GM21381 (cell line): ENCODE data around the gene KRT28.
"Not testable (repeated sequence)": the region's sequence is repeated elsewhere in the genome, so short reads cannot be mapped to it uniquely, and the experiment has no call there.

Source experiments
- ATAC-seq: cut with Tn5 transposase; IDR thresholded peaks from one replicate; pipeline ENCODE4 v1.9.1; 2021; ENCODE audit warnings: mild to moderate bottlenecking, moderate library complexity; ENCODE audit not compliant: unreplicated experiment

The KRT28 gene

DNA sequence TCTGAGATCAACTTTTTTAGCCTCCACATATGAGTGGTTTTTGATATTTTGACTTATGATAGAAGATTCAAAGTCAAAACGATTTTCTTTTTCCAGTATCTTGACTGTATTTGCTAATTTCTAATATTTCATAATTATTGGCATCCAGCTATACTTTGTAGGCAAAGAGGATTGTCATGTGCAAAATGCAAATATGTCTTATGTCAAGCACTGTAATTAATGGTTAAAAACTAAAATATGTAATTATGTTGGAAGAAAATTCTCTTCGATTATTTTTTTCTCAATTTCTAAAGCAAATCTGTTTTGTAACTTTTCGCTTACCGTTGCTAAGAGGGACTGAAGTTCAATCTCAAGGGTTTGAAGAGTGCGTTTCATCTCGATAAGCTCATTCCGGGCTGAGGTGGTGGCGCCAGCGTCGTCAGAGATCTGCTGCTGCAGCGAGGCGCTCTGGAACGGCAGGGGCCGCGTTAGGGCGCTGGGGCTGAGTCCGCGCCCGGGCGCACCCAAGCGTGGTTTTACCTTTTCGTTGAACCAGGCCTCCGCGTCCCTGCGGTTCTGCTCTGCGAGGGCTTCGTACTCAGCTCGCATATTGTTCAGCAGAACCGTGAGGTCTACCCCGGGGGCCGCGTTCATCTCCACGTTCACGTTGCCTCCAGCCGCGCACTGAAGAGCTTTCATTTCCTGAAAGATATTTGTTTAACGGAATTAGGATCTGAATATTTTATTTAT, 20.4 kb downstream of the KRT28 start:
- no peak for ATAC-seq

- no peak for ATAC-seq
Measured at GRCh38 chr17:40778461-40778860, 21.3 kb downstream of the KRT28 start.

DNA sequence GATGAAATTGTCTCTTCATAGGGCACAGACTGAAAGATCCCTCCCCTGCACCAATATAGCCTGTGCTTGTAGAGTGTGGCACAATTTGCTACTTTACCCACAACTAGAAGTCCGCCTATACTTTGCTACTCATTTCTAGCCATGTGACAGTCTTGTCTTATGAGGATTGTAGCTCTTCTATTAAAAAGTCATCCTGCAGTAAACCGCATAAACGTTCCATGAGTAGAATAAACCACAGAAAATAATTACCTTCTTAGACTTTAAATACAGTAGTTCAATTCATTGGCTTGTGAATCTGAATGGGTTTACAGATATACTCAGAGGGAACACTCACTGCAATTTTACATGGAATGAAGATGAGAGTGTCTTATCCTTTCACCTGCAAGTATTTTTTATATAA, 21.8 kb downstream of the KRT28 start:
- no peak for ATAC-seq

DNA sequence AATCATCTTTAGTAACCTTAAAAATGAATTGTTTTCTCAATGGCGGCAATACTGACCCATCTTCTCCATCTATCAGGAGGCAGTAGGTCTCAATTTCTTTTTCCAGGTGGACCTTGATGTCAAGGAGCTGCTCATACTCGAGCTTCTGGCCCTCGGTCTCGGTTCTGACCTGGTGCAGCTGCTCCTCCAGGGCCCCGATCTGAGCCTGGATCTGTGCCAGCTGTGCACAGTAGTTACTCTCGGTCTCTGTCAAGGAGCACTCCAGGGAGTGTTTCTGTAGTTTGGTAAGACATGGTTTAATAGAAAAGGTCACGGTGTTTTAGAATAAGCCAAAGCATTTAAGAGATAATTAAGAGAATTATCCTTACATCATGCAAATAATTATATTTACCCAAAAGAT, 22.3 kb downstream of the KRT28 start:
- no peak for ATAC-seq

GRCh38 chr17:40775945-40776344, 23.8 kb downstream of the KRT28 start:
- no peak for ATAC-seq

DNA sequence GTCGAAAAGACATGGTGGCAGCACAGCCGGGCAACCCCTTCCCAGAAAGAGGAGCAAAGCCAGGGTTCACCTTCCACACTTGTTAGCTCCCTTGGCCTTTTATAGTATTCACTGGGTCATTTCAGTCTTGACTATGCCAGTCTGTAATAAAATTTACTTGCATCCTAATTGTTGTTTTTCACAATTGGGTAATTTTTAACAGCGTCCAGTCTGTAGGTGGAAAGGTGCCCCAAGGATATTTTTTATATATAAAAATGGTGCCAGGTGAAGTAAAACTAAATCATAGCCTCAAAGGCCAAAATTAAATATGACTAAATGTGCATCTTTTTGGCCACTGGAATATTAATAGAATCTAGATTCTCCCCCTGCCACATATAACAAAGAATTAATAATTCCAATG, 27.7 kb downstream of the KRT28 start, which contains the start of gene KRT26:
Gene KRT26, minus strand, starts transcription at position 101 of the 400 bp plus-strand sequence. Its CDS starts 88 bp downstream, at position 13.
- no peak for ATAC-seq

GRCh38 chr17:40765657-40766056, 34.1 kb downstream of the KRT28 start:
- ATAC-seq = no peak

DNA sequence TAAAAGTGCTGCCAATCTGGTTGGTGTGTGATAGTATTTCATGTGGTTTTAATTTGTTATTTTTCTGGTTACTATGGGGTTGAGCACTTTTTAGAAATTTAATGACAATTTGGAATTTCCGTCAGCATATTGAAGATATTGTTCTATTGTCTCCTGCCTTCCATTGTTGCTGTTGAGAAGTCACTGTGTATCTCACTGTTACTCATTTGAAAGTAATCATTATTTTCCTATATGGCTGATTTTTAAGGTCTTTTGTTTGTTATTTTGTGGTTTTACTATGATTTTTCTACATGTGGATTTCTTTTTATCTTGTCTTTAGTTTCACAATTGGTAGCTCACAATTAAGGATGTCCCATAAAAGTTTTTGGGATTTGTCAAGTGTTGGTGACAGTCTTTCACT, 36.0 kb downstream of the KRT28 start:
- no peak for ATAC-seq

DNA sequence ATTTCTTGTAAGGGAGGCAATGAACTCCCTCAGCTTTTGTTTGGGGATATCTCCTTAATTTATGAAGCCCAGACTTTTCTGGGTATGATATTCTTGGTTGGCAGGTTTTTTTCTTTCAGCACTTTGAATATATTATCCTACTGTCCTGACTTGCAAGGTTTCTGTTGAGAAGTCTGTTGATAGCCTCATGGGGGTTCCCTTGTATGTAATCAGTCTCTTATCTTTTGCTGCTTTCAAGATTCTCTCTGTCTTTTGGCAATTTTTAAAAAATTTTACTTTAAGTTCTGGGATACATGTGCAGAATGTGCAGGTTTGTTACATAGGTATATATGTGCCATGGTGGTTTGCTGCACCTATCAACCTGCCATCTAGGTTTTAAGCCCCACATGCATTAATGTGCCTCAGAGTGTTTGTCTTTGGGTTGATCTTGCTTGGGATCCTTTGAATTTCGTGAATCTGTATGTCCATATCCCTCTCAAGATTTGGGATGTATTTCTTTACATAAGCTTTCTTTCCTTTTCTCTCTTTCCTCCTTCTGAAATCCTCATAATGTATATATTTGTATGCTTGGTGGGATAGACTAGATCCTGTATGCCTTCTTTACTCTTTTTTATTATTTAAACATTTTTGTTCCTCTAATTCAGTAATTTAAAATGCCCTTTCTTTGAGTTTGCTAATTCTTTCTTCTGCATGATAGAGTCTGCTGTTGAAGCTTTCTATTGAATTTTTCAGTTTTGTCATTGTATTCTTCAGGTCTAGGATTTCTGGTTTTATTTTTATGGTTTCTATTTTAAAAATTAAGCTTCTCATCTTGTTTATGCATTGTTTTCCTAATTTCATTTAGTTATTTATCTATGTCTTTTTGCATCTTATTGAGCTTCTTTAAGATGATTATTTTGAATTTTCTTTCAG, 39.4 kb downstream of the KRT28 start:
- no peak for ATAC-seq

DNA sequence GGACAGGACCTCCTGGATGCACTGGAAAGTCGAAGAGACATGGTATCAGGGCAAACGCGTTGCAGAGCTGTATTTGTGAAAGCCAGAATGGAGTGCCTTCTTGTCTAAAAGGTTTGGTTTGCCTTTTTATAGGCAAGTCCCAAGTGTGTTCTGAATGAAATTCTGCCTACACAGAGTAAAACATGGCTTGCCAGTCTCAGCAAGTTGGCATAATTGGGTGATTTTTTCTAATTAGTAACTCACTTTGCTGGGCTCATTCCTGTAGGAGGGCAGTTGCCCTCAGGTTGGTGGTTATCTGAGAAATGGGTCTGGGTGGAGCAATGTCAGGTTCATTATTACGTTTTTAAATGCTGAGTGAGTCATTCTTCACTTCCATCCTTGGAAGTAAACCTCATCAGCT, 44.5 kb downstream of the KRT28 start, which contains the start of gene KRT25:
Gene KRT25, minus strand, starts transcription at position 101 of the 400 bp plus-strand sequence. Its CDS starts 60 bp downstream, at position 41.
- no peak for ATAC-seq

DNA sequence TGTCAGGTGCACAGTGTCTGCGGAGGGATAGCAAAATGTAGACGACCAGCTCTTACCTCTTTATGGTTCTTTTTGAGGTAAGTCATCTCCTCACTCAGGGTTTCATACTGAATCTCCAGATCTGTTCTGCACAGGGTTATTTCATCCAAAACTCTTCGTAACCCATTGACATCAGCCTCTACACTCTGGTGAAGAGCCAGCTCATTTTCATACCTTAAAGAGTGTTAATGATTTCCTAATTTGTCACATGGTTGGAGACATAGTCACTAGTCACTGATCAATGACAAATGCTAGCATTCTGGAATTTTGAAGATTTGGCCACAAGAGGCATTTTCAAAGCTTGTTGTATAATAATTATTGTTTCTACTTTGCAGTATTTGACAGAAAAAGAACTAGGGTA, 46.0 kb downstream of the KRT28 start:
- no peak for ATAC-seq

GRCh38 chr17:40751065-40751464, 48.7 kb downstream of the KRT28 start:
- ATAC-seq = no peak

- ATAC-seq = no peak
Measured at GRCh38 chr17:40750391-40750790, 49.4 kb downstream of the KRT28 start.

DNA sequence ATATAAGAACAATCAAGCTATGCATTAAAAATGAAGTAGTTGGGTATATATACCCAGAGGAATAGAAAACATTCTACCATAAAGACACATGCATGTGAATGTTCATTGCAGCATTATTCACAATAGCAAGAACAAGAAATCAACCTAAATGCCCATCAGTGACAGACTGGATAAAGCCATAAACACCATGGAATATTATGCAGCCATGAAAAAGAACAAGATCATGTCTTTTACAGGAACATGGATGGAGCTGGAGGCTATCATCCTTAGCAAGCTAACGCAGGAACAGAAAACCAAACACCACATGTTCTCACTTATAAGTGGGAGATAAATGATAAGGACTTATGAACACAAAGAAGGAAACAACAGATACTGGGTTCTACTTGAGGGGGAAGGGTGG, 51.1 kb downstream of the KRT28 start:
- ATAC-seq = not testable (repeated sequence)
